ENCODE measurements around the gene CCDC124.

DNA sequence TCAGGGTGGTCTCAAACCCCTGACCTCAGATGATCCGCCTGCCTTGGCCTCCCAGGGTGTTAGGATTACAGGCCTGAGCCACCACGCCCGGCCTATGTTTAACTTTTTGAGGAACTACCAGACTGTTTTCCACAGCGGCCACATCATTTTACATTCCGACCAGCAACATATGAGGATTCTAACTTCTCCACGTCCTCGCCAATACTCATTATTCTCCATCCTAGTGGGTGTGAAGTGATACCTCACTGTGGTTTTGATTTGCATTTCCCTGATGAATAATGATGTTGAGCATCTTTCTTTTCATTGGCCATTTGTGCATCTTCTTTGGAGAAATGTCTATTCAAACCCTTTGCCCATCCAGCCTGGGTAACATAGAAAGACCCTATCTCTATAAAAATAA lies 46.3 kb upstream of the CCDC124 start:
- TF ChIP-seq, protein P1, sequence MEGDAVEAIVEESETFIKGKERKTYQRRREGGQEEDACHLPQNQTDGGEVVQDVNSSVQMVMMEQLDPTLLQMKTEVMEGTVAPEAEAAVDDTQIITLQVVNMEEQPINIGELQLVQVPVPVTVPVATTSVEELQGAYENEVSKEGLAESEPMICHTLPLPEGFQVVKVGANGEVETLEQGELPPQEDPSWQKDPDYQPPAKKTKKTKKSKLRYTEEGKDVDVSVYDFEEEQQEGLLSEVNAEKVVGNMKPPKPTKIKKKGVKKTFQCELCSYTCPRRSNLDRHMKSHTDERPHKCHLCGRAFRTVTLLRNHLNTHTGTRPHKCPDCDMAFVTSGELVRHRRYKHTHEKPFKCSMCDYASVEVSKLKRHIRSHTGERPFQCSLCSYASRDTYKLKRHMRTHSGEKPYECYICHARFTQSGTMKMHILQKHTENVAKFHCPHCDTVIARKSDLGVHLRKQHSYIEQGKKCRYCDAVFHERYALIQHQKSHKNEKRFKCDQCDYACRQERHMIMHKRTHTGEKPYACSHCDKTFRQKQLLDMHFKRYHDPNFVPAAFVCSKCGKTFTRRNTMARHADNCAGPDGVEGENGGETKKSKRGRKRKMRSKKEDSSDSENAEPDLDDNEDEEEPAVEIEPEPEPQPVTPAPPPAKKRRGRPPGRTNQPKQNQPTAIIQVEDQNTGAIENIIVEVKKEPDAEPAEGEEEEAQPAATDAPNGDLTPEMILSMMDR (conservative IDR thresholded peaks at IDR 0.05; ENCODE audit: low read depth, low read length) = no peak
- no peak for TF ChIP-seq EZH2phosphoT487 (IDR thresholded peaks at IDR 0.05; ENCODE audit: borderline replicate concordance, low read length)

Measured in PC-3 (cell line).